Measurements from ENCODE around the gene TBL2. TPM values are rescaled to one million over a fixed set of nuclear protein-coding genes. Genes with fewer than 3 reads are reported as not detected.
A peak's percentile ranks its signal among the peaks of the same experiment; 100 is the strongest.

Gene TBL2
- polyA plus RNA-seq, 2 of the 4 experiments (the other 2 are of a cell fraction), result 34.4 to 46.4 TPM

DNA sequence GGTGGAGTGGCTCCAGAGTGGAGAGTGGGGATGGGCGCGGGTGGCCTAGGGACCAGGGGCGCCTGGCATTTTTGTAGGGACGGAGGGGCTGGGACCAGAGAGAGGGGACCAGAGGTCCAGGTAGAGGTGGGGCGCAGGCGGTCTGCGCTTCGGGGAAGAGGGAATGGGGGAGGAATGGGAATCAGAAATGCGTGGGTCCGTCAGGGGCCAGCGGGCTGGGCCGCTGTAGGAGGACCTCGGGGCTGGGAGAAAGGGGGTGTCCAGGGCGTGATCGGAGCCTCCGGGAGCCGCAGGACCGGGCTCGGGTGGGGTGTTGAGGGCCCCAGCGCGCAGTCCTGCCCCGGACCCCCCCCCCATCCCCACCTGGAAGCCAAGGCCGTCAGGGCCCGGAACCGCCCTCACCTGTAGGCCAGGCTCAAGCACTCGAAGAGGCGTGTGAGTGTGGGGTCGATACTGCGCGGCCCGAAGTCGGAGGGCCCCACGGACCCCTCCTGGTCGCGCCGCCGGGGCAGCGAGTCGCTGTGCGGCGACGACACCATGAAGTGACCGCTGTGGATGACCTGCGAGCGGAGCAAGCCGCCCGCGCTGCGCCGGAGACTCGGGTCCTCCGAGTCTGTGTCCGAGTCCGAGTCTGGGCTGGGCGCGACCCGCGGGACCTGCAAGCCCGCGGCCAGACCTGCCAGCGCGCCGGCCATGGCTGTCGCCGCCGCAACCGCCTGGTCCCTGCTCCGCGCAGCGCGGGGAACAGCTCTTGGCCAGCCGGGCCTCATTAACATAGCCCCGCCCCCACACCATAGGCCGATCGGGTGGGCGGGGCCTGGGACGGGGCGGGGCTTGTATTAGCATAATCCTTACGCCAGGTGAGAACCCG is 45.7 kb upstream of the TBL2 start, which contains the start of gene MLXIPL (continued):
- TF ChIP-seq, protein P1, sequence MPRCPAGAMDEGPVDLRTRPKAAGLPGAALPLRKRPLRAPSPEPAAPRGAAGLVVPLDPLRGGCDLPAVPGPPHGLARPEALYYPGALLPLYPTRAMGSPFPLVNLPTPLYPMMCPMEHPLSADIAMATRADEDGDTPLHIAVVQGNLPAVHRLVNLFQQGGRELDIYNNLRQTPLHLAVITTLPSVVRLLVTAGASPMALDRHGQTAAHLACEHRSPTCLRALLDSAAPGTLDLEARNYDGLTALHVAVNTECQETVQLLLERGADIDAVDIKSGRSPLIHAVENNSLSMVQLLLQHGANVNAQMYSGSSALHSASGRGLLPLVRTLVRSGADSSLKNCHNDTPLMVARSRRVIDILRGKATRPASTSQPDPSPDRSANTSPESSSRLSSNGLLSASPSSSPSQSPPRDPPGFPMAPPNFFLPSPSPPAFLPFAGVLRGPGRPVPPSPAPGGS (IDR thresholded peaks at IDR 0.05), result 0 out of 3 replicates have a peak, but pooled peaks have one; percentile 30

DNA sequence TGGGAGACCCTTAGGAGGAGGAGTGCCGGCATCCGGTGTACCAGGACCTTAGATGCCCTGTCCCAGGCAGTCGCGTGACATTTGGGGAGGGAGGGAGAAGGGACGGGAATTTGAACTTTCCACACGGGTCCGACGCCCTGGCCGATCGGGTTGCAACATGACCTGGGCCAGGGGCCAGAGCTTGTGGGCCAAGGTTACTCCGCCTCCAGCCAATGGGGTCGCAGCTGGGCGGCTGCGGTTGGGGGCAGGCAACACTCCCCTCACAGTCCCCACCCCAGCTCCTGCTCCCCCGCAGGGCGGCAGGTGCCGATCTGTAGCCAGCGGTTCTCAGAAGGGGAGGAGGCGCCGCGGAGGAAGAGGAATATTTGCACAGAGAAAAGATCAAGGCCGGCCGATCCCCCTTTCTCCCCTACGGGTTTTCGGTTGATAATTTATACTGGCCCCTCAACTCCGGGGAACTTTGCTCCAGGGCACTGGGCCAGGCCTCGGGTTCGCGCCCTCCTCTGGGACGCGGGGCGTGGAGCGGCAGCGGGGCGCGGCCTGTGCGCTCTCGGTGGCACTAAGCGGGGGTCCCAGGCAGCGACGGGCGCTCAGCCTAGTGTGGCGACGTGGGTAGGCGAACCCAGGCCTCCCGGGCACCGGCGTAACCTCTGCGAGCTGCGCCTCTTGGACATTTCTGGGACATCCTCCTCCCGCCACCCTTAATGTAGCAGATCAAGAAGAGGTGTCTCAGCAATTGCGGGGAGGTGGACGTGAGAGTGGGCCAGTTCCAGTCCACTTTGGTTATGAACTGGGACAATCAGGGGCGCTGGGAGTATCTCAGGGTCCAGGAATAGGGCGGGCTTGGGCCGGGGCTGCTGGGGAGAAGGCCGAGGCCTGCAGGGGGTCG is 44.8 kb upstream of the TBL2 start:
- WGBS (ENCODE audit: missing lambda C conversion rate), result 89% methylated on average over 54 of the region's 58 CpGs
- TF ChIP-seq, protein P2, sequence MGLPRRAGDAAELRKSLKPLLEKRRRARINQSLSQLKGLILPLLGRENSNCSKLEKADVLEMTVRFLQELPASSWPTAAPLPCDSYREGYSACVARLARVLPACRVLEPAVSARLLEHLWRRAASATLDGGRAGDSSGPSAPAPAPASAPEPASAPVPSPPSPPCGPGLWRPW (IDR thresholded peaks at IDR 0.05), result no peak
- TF ChIP-seq, protein P3, sequence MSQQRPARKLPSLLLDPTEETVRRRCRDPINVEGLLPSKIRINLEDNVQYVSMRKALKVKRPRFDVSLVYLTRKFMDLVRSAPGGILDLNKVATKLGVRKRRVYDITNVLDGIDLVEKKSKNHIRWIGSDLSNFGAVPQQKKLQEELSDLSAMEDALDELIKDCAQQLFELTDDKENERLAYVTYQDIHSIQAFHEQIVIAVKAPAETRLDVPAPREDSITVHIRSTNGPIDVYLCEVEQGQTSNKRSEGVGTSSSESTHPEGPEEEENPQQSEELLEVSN (IDR thresholded peaks at IDR 0.05; ENCODE audit: borderline replicate concordance, low read depth), result no peak
- TF ChIP-seq JUNB (IDR thresholded peaks at IDR 0.05) (no peak), PHF8 (IDR thresholded peaks at IDR 0.05; ENCODE audit: borderline replicate concordance, low read depth) (no peak), POLR2A (IDR thresholded peaks at IDR 0.05; ENCODE audit: low read length) (no peak), FOSL2 (IDR thresholded peaks at IDR 0.05) (no peak), FOSL2 (CRISPR knock-in tag; IDR thresholded peaks at IDR 0.05) (no peak)
- TF ChIP-seq, protein P4, sequence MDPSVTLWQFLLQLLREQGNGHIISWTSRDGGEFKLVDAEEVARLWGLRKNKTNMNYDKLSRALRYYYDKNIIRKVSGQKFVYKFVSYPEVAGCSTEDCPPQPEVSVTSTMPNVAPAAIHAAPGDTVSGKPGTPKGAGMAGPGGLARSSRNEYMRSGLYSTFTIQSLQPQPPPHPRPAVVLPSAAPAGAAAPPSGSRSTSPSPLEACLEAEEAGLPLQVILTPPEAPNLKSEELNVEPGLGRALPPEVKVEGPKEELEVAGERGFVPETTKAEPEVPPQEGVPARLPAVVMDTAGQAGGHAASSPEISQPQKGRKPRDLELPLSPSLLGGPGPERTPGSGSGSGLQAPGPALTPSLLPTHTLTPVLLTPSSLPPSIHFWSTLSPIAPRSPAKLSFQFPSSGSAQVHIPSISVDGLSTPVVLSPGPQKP (IDR thresholded peaks at IDR 0.05; ENCODE audit: low read depth, low read length), result no peak
- H3K9me3 ChIP-seq, result no peaks in the 10 kb centered on the region
- ChIA-PET POLR2A (no interaction called here), CTCF (interaction anchor here (0.9 to 9.1 kb wide), 5 partner anchors 9 to 112 kb away, joined by 3 to 93 read pairs (median 9); no protein-coding TSS in a partner anchor)
- peak overlapping the region in 1 of 2 experiments; percentile 92; a peak in 2 of 6 replicates for H3K27ac ChIP-seq
- DNase-seq (ENCODE audit: low read depth in 1 of 2, low spot score in 1 of 2) (no peak), FAIRE-seq (no peak), ATAC-seq (no peak)
- H3K4me2 ChIP-seq, result peak overlapping the region; percentile 96; the same call in 2 of the 3 replicates
- H3K4me3 ChIP-seq, result no peak overlapping the region
- H3K4me1 ChIP-seq, result peaks cover 21% of the 10 kb centered on the region

DNA sequence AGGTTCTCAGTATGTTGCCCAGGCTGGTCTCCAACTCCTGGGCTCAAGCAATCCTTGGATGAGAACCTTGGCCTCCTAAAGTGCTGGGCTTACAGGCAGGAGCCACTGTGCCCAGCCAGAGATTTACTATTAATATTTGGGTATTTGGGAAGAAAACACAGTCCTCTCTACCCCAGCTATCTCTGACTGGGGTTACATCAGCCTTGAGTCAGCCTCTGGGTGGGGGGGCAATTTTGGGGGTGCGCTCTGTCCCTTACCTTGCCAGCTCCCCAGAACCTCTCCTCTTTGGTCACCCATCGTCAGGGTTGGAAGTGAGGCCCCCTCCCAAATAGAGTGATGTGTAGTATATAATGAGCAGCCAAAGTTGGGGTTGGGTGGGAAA is 44.1 kb upstream of the TBL2 start:
- H3K4me1 ChIP-seq, result peaks cover 21% of the 10 kb centered on the region
- POLR2A ChIA-PET, result no interaction called here
- no peak for TF ChIP-seq FOSB (CRISPR knock-in tag; IDR thresholded peaks at IDR 0.05)
- TF ChIP-seq, protein P1 (IDR thresholded peaks at IDR 0.05), result no peak
- no peak for TF ChIP-seq KDM1A (IDR thresholded peaks at IDR 0.05; ENCODE audit: low read depth)
- TF ChIP-seq EP300 (IDR thresholded peaks at IDR 0.05), result no peak
- no peak for TF ChIP-seq HOXB5 (CRISPR knock-in tag; IDR thresholded peaks at IDR 0.05)
- no peak for TF ChIP-seq SMC3 (IDR thresholded peaks at IDR 0.05)
- no peak for TF ChIP-seq RCOR1 (IDR thresholded peaks at IDR 0.05; ENCODE audit: low read depth, low read length)
- no peak for TF ChIP-seq GATA3 (IDR thresholded peaks at IDR 0.05; ENCODE audit: borderline replicate concordance)
- TF ChIP-seq ZFP36 (IDR thresholded peaks at IDR 0.05; ENCODE audit: borderline replicate concordance, partially characterized antibody), result no peak
- H3K4me3 ChIP-seq, result no peak overlapping the region
- CTCF ChIA-PET, result interaction anchor here (0.8 to 9.1 kb wide), 10 partner anchors 9 to 112 kb away, joined by 3 to 93 read pairs (median 6); partner anchors contain the start of gene VPS37D
- H3K9me3 ChIP-seq, result no peaks in the 10 kb centered on the region
- ATAC-seq, result no peak
- no peak for FAIRE-seq
- peak overlapping the region; percentile 1; the same call in 1 of the 3 replicates for H3K4me2 ChIP-seq
- no peak for DNase-seq (ENCODE audit: low read depth in 1 of 2, low spot score in 1 of 2)
- WGBS (ENCODE audit: missing lambda C conversion rate), result 100% methylated on average over 1 of the region's 2 CpGs
- peak overlapping the region in 1 of 2 experiments; percentile 92; a peak in 2 of 6 replicates for H3K27ac ChIP-seq

Data from A549 (cell line).